ENCODE data around the gene ZNF791.

DNA sequence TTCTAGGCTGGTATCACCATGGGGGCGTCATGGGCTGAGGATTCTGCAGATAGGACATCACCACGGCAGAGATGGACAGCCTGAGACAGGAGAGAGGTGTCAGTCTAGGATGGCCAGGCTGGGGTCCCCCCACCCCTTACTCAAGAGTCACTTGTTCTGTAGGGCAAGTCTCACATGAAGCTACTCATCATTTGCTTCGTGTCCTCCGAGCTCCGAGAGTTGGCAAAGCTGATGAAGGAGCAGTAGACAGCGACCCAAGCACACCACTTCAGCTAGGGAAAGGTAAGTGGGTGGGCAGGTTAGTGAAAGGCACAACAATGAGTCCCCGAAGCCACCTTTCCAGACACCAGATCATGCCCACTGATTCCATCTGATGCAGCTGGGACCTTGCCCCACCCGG, 57.6 kb downstream of the ZNF791 start:
- TF ChIP-seq, protein P1, sequence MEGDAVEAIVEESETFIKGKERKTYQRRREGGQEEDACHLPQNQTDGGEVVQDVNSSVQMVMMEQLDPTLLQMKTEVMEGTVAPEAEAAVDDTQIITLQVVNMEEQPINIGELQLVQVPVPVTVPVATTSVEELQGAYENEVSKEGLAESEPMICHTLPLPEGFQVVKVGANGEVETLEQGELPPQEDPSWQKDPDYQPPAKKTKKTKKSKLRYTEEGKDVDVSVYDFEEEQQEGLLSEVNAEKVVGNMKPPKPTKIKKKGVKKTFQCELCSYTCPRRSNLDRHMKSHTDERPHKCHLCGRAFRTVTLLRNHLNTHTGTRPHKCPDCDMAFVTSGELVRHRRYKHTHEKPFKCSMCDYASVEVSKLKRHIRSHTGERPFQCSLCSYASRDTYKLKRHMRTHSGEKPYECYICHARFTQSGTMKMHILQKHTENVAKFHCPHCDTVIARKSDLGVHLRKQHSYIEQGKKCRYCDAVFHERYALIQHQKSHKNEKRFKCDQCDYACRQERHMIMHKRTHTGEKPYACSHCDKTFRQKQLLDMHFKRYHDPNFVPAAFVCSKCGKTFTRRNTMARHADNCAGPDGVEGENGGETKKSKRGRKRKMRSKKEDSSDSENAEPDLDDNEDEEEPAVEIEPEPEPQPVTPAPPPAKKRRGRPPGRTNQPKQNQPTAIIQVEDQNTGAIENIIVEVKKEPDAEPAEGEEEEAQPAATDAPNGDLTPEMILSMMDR (tag by site-specific recombination; IDR thresholded peaks at IDR 0.05): no peak
- TF ChIP-seq ZFP3 (tag by site-specific recombination; IDR thresholded peaks at IDR 0.05; ENCODE audit: low read depth) (no peak), ZEB2 (tag by site-specific recombination; IDR thresholded peaks at IDR 0.05) (no peak), ZNF175 (tag by site-specific recombination; IDR thresholded peaks at IDR 0.05) (no peak), YY1 (tag by site-specific recombination; IDR thresholded peaks at IDR 0.05) (no peak), ZNF654 (tag by site-specific recombination; IDR thresholded peaks at IDR 0.05; ENCODE audit: low read depth) (no peak), ZNF354C (tag by site-specific recombination; IDR thresholded peaks at IDR 0.05; ENCODE audit: borderline replicate concordance, low read depth) (no peak), SP2 (tag by site-specific recombination; IDR thresholded peaks at IDR 0.05) (no peak), ZNF791 (tag by site-specific recombination; IDR thresholded peaks at IDR 0.05) (no peak)
- TF ChIP-seq, protein P2, sequence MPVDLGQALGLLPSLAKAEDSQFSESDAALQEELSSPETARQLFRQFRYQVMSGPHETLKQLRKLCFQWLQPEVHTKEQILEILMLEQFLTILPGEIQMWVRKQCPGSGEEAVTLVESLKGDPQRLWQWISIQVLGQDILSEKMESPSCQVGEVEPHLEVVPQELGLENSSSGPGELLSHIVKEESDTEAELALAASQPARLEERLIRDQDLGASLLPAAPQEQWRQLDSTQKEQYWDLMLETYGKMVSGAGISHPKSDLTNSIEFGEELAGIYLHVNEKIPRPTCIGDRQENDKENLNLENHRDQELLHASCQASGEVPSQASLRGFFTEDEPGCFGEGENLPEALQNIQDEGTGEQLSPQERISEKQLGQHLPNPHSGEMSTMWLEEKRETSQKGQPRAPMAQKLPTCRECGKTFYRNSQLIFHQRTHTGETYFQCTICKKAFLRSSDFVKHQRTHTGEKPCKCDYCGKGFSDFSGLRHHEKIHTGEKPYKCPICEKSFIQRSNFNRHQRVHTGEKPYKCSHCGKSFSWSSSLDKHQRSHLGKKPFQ (tag by site-specific recombination; IDR thresholded peaks at IDR 0.05): no peak

All from HEK293 (cell line).